ENCODE results near the gene SATB2. TPM values are rescaled to one million over a fixed set of nuclear protein-coding genes. Genes with fewer than 3 reads are reported as not detected.

The SATB2 gene
- total RNA-seq, 1 donor from 2014 or later, result 20.8 TPM

DNA sequence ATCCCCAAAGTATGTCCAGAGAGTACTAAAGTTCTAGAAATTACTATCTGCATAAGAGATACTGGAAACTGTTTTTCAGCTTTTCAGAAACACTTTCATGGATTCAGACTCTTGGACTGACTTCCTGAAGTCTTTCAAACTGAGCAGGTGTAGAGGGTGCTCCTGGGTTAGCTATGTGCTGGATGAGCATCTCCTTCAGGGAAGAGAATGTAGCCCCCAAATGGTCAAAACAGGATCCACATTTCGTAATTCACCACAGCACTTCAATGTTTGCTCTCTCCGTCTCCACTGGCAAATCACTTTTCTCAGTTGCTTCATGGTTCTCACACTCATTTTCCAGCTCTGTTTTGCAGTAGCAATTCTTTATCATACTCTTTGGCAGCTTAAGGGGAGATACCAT is 23.2 kb upstream of the SATB2 start:
- no peaks in the 10 kb centered on the region for H3K36me3 Mint-ChIP-seq (ENCODE audit: unreplicated experiment)
- no peak overlapping the region for H3K27ac Mint-ChIP-seq (ENCODE audit: unreplicated experiment)
- H3K4me1 Mint-ChIP-seq (ENCODE audit: low read depth, unreplicated experiment), result no peaks in the 10 kb centered on the region
- H3K9me3 Mint-ChIP-seq (ENCODE audit: unreplicated experiment), result no peaks in the 10 kb centered on the region
- TF ChIP-seq, protein P1, sequence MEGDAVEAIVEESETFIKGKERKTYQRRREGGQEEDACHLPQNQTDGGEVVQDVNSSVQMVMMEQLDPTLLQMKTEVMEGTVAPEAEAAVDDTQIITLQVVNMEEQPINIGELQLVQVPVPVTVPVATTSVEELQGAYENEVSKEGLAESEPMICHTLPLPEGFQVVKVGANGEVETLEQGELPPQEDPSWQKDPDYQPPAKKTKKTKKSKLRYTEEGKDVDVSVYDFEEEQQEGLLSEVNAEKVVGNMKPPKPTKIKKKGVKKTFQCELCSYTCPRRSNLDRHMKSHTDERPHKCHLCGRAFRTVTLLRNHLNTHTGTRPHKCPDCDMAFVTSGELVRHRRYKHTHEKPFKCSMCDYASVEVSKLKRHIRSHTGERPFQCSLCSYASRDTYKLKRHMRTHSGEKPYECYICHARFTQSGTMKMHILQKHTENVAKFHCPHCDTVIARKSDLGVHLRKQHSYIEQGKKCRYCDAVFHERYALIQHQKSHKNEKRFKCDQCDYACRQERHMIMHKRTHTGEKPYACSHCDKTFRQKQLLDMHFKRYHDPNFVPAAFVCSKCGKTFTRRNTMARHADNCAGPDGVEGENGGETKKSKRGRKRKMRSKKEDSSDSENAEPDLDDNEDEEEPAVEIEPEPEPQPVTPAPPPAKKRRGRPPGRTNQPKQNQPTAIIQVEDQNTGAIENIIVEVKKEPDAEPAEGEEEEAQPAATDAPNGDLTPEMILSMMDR (IDR thresholded peaks at IDR 0.05; ENCODE audit: partially characterized antibody, unreplicated experiment), result no peak
- DNase-seq, result no peak
- no peak overlapping the region for H3K4me3 Mint-ChIP-seq (ENCODE audit: unreplicated experiment)
- H3K27me3 Mint-ChIP-seq (ENCODE audit: unreplicated experiment), result no peaks in the 10 kb centered on the region

- TF ChIP-seq, protein P1 (IDR thresholded peaks at IDR 0.05; ENCODE audit: partially characterized antibody, unreplicated experiment), result no peak
- H3K36me3 Mint-ChIP-seq (ENCODE audit: unreplicated experiment), result no peaks in the 10 kb centered on the region
- H3K9me3 Mint-ChIP-seq (ENCODE audit: unreplicated experiment), result no peaks in the 10 kb centered on the region
- no peak overlapping the region for H3K27ac Mint-ChIP-seq (ENCODE audit: unreplicated experiment)
- no peak for DNase-seq
- no peak overlapping the region for H3K4me3 Mint-ChIP-seq (ENCODE audit: unreplicated experiment)
- peaks cover 10% of the 10 kb centered on the region for H3K4me1 Mint-ChIP-seq (ENCODE audit: low read depth, unreplicated experiment)
- no peaks in the 10 kb centered on the region for H3K27me3 Mint-ChIP-seq (ENCODE audit: unreplicated experiment)
These were observed 19.6 kb upstream of the SATB2 start for GRCh38 chr2:199477277-199477834.

DNA sequence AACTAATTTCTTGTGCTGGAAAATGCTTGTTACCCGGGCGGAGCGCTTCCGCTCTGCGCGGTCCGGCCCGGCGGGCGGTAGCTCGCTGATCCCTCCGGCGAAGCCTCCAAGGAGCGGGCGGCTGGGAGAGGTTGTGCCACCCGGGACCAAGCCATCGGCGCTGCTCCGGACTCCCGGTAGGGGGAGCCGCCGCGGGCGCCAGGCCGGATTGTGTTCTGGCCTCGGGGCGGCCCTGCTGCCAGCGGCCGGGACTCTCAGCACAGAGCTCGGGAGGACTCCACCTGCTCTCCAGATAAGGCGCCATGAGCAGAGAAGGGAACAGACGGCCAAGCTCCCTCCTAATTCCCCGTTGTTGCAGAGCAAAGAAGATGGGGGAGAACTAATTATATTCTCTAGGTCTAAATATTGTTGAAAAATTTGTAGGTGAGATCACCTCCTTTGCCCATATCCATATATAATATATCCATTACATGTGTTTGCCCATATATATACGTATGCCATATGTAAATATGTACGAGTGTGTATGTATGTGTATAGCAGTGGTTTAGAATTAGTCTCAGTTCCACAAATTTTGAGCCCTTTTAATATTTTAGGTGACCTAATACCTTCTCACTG is 13.8 kb upstream of the SATB2 start:
- H3K27ac Mint-ChIP-seq (ENCODE audit: unreplicated experiment), result no peak overlapping the region
- H3K4me3 Mint-ChIP-seq (ENCODE audit: unreplicated experiment), result peak overlapping the region; percentile 78
- H3K9me3 Mint-ChIP-seq (ENCODE audit: unreplicated experiment), result peaks cover 2% of the 10 kb centered on the region
- peaks cover 14% of the 10 kb centered on the region for H3K4me1 Mint-ChIP-seq (ENCODE audit: low read depth, unreplicated experiment)
- H3K36me3 Mint-ChIP-seq (ENCODE audit: unreplicated experiment), result no peaks in the 10 kb centered on the region
- H3K27me3 Mint-ChIP-seq (ENCODE audit: unreplicated experiment), result peaks cover 16% of the 10 kb centered on the region
- TF ChIP-seq, protein P1 (IDR thresholded peaks at IDR 0.05; ENCODE audit: partially characterized antibody, unreplicated experiment), result peak; percentile 91
- peak; percentile 93 for DNase-seq

DNA sequence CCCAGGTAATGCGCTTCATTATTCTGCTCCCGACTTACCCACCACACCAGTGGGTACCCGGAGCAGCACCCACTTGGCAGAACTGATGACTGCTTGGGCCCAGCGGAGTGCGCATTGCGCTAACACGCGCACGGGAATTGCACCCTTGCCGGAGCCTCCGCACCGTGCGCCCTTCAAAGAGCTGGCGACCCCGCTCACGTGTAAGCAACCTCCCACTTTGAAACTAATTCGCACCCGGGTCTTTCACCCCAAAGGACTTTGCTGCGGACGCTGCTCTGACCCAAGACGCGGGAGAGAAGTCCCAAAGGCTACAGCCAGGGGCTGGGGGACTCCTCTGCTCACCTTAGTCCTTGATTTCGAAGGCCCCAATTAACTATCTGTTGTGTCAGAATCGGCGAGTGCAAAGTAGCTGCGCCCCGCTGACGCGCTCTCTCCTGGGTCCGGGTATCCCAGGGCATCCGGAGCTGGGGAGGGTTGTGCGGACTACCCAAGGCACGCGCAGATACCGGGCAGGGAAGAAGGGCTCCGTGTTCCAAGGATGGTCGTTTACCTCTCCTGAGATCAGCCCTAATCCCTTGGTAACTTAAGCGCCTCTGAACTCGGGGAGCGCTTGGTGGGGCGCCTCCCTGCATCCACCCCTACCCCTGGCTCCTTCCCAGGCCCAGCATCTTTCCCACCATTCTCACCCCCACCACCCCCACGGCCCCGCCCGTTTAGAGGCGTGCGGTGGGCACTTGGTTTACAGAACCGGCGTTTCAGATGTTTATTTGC is 13.1 kb upstream of the SATB2 start:
- TF ChIP-seq, protein P1 (IDR thresholded peaks at IDR 0.05; ENCODE audit: partially characterized antibody, unreplicated experiment), result no peak
- Mint-ChIP-seq H3K27me3 (ENCODE audit: unreplicated experiment) (peaks cover 23% of the 10 kb centered on the region), H3K4me3 (ENCODE audit: unreplicated experiment) (peak overlapping the region; percentile 78)

GRCh38 chr2:199470361-199470671 is 12.6 kb upstream of the SATB2 start:
- Mint-ChIP-seq H3K4me3 (ENCODE audit: unreplicated experiment) (peak overlapping the region; percentile 78), H3K27ac (ENCODE audit: unreplicated experiment) (no peak overlapping the region), H3K36me3 (ENCODE audit: unreplicated experiment) (no peaks in the 10 kb centered on the region), H3K4me1 (ENCODE audit: low read depth, unreplicated experiment) (peaks cover 14% of the 10 kb centered on the region), H3K9me3 (ENCODE audit: unreplicated experiment) (peaks cover 4% of the 10 kb centered on the region), H3K27me3 (ENCODE audit: unreplicated experiment) (peaks cover 24% of the 10 kb centered on the region)
- TF ChIP-seq, protein P1 (IDR thresholded peaks at IDR 0.05; ENCODE audit: partially characterized antibody, unreplicated experiment), result no peak
- DNase-seq, result no peak

More for the DNA sequence above, 13.1 kb upstream of the SATB2 start:
- Mint-ChIP-seq H3K27ac (ENCODE audit: unreplicated experiment) (no peak overlapping the region), H3K4me1 (ENCODE audit: low read depth, unreplicated experiment) (peaks cover 14% of the 10 kb centered on the region), H3K36me3 (ENCODE audit: unreplicated experiment) (no peaks in the 10 kb centered on the region), H3K9me3 (ENCODE audit: unreplicated experiment) (peaks cover 4% of the 10 kb centered on the region)
- no peak for DNase-seq
